ENCODE data around the gene RSPH1. TPM values are rescaled to one million over a fixed set of nuclear protein-coding genes. Genes with fewer than 3 reads are reported as not detected.
A peak's percentile ranks its signal among the peaks of the same experiment; 100 is the strongest.

RSPH1 gene
- total RNA-seq, 2 experiments from 2014 or later, result 0.34 to 0.38 TPM

- Mint-ChIP-seq H3K9me3 (no peaks in the 10 kb centered on the region), H3K27ac (peak overlapping the region; percentile 94), H3K27me3 (no peaks in the 10 kb centered on the region), H3K36me3 (ENCODE audit: low read depth) (no peaks in the 10 kb centered on the region), H3K4me1 (ENCODE audit: low read depth) (peaks cover 77% of the 10 kb centered on the region), H3K4me3 (peak overlapping the region; percentile 25)
- no peak overlapping the region for H3K4me3 ChIP-seq (ENCODE audit: low read length)
- ChIA-PET CTCF (no interaction called here), POLR2A (interaction anchor here (1.2 to 1.3 kb wide), 2 partner anchors 38 to 57 kb away, joined by 3 read pairs; partner anchors contain the start of gene UBASH3A)
- peak in 1 of 14 experiments; percentile 2 for DNase-seq
- intact Hi-C loops (cut with DNase I, micrococcal nuclease), result loop anchor here (5.0 kb wide), 2 partner anchors 44 to 66 kb away; no protein-coding TSS in a partner anchor
- ATAC-seq (ENCODE audit: poor library complexity), result no peak
- no peaks in the 10 kb centered on the region for H3K9me3 ChIP-seq (ENCODE audit: control insufficient read depth in 1 of 2, insufficient read depth in 1 of 2, low read length in 2 of 2)
- H3K36me3 ChIP-seq (ENCODE audit: insufficient read depth, low read length), result no peaks in the 10 kb centered on the region
- H3K27ac ChIP-seq (ENCODE audit: low read depth in 1 of 2, low read length in 2 of 2), result peak overlapping the region in 1 of 2 donors; percentile 41
- H3K27me3 ChIP-seq (ENCODE audit: control insufficient read depth in 1 of 2, insufficient read depth in 2 of 2, low read length in 2 of 2), result no peaks in the 10 kb centered on the region
- peaks cover 56% of the 10 kb centered on the region for H3K4me1 ChIP-seq (ENCODE audit: insufficient read depth, low read length)
- TF ChIP-seq CTCF (IDR thresholded peaks at IDR 0.05), result no peak
These were observed 34.9 kb downstream of the RSPH1 start for GRCh38 chr21:42461185-42461520.

GRCh38 chr21:42460391-42461184, 35.4 kb downstream of the RSPH1 start:
- Histone ChIP-seq H3K4me3 (ENCODE audit: low read length) (no peak overlapping the region), H3K4me1 (ENCODE audit: insufficient read depth, low read length) (peaks cover 57% of the 10 kb centered on the region), H3K27me3 (ENCODE audit: control insufficient read depth in 1 of 2, insufficient read depth in 2 of 2, low read length in 2 of 2) (no peaks in the 10 kb centered on the region), H3K36me3 (ENCODE audit: insufficient read depth, low read length) (no peaks in the 10 kb centered on the region), H3K27ac (ENCODE audit: low read depth in 1 of 2, low read length in 2 of 2) (peak overlapping the region in 1 of 2 donors; percentile 41), H3K9me3 (ENCODE audit: control insufficient read depth in 1 of 2, insufficient read depth in 1 of 2, low read length in 2 of 2) (no peaks in the 10 kb centered on the region)
- no peaks in the 10 kb centered on the region for H3K27me3 Mint-ChIP-seq
- no peaks in the 10 kb centered on the region for H3K36me3 Mint-ChIP-seq (ENCODE audit: low read depth)
- DNase-seq (peak in 13 of 14 experiments; percentile 23 to 81 (median 50)), ATAC-seq (ENCODE audit: poor library complexity) (peak; percentile 63)
- peaks cover 75% of the 10 kb centered on the region for H3K4me1 Mint-ChIP-seq (ENCODE audit: low read depth)
- CTCF ChIA-PET, result no interaction called here
- peak overlapping the region; percentile 25 for H3K4me3 Mint-ChIP-seq
- no peak for TF ChIP-seq CTCF (IDR thresholded peaks at IDR 0.05)
- no peaks in the 10 kb centered on the region for H3K9me3 Mint-ChIP-seq
- H3K27ac Mint-ChIP-seq, result peak overlapping the region; percentile 94
- intact Hi-C loops (cut with DNase I, micrococcal nuclease), result loop anchor here (5.0 kb wide), 2 partner anchors 43 to 67 kb away; no protein-coding TSS in a partner anchor
- POLR2A ChIA-PET, result interaction anchor here (1.2 to 1.3 kb wide), 2 partner anchors 38 to 57 kb away, joined by 3 read pairs; partner anchors contain the start of gene UBASH3A

- no peaks in the 10 kb centered on the region for H3K36me3 Mint-ChIP-seq (ENCODE audit: low read depth)
- peak overlapping the region; percentile 94 for H3K27ac Mint-ChIP-seq
- Histone ChIP-seq H3K27ac (ENCODE audit: low read depth in 1 of 2, low read length in 2 of 2) (no peak overlapping the region), H3K4me1 (ENCODE audit: insufficient read depth, low read length) (peaks cover 48% of the 10 kb centered on the region), H3K9me3 (ENCODE audit: control insufficient read depth in 1 of 2, insufficient read depth in 1 of 2, low read length in 2 of 2) (no peaks in the 10 kb centered on the region), H3K36me3 (ENCODE audit: insufficient read depth, low read length) (no peaks in the 10 kb centered on the region), H3K27me3 (ENCODE audit: control insufficient read depth in 1 of 2, insufficient read depth in 2 of 2, low read length in 2 of 2) (no peaks in the 10 kb centered on the region), H3K4me3 (ENCODE audit: low read length) (no peak overlapping the region)
- intact Hi-C loops (cut with DNase I, micrococcal nuclease), result loop anchor here (5.0 kb wide), 2 partner anchors 42 to 68 kb away; no protein-coding TSS in a partner anchor
- ATAC-seq (ENCODE audit: poor library complexity) (no peak), DNase-seq (no peak)
- peaks cover 66% of the 10 kb centered on the region for H3K4me1 Mint-ChIP-seq (ENCODE audit: low read depth)
- H3K4me3 Mint-ChIP-seq, result no peak overlapping the region
- no peaks in the 10 kb centered on the region for H3K9me3 Mint-ChIP-seq
- POLR2A ChIA-PET, result interaction anchor here (0.6 kb wide), 1 partner anchor 1238 kb away, joined by 6 read pairs; no protein-coding TSS in a partner anchor
- H3K27me3 Mint-ChIP-seq, result no peaks in the 10 kb centered on the region
- TF ChIP-seq CTCF (IDR thresholded peaks at IDR 0.05), result no peak
- CTCF ChIA-PET, result no interaction called here
These were observed 36.3 kb downstream of the RSPH1 start for GRCh38 chr21:42459546-42460215.

Measured in CD4-positive, alpha-beta T cell (primary cell).